Central memory CD8-positive, alpha-beta T cell (primary cell): ENCODE results near the gene STATH.
"Not testable (repeated sequence)": the region's sequence is repeated elsewhere in the genome, so short reads cannot be mapped to it uniquely, and the experiment has no call there.

Source experiments
- ATAC-seq: fragments of 150-1000 bp; cut with Tn5 transposase; replicated peaks from 2 replicates; pipeline ENCODE4 v1.10.0; 2022; ENCODE audit warnings: mild to moderate bottlenecking, moderate FRiP score, moderate number of reproducible peaks; ENCODE audit not compliant: poor library complexity, severe bottlenecking; ENCODE audit errors: extremely low read depth
- DNase-seq, 2 donors: peaks; one replicate each; pipeline ENCODE4 v3.0.0; 2021; ENCODE audit warnings: low spot score in 2 of 2
- H3K27ac Mint-ChIP-seq: one replicate; pipeline ENCODE4 v1.8.0; 2022; ENCODE audit warnings: low read depth, mild to moderate bottlenecking, moderate library complexity, mixed read lengths
- H3K27me3 Mint-ChIP-seq: one replicate; pipeline ENCODE4 v1.8.0; 2022; ENCODE audit warnings: mixed read lengths
- H3K36me3 Mint-ChIP-seq: one replicate; pipeline ENCODE4 v1.8.0; 2022; ENCODE audit warnings: mild to moderate bottlenecking, moderate library complexity, mixed read lengths; ENCODE audit not compliant: insufficient read depth
- H3K4me1 Mint-ChIP-seq: one replicate; pipeline ENCODE4 v1.8.0; 2022; ENCODE audit warnings: mixed read lengths
- H3K4me3 Mint-ChIP-seq: one replicate; pipeline ENCODE4 v1.8.0; 2022; ENCODE audit warnings: mild to moderate bottlenecking, moderate library complexity, mixed read lengths
- H3K9me3 Mint-ChIP-seq: one replicate; pipeline ENCODE4 v1.8.0; 2022; ENCODE audit warnings: mixed read lengths

STATH gene

DNA sequence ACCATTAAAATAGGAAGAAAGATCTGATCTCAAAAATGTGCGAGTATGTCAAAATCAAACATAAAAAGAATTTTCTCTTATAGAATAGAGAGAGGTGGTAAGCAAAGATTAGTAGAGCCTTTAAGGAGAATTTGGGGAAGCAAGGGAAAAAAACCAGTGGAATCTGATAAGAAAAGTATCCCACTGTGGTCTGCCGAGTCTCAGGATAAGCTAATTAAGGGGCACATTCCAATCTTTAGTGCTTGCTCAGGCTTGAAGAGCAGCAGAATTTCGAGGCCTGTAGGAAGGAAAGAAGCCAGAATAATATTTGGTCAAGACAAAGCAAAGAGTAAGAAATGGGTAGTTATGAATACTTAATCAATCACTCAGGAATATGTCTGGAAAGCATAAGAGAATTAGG lies 13.0 kb downstream of the STATH start:
- Mint-ChIP-seq H3K4me1 (no peaks in the 10 kb centered on the region), H3K27me3 (no peaks in the 10 kb centered on the region), H3K27ac (no peak overlapping the region), H3K4me3 (no peak overlapping the region), H3K36me3 (no peaks in the 10 kb centered on the region), H3K9me3 (peaks cover 26% of the 10 kb centered on the region)
- ATAC-seq (no peak), DNase-seq (no peak)

DNA sequence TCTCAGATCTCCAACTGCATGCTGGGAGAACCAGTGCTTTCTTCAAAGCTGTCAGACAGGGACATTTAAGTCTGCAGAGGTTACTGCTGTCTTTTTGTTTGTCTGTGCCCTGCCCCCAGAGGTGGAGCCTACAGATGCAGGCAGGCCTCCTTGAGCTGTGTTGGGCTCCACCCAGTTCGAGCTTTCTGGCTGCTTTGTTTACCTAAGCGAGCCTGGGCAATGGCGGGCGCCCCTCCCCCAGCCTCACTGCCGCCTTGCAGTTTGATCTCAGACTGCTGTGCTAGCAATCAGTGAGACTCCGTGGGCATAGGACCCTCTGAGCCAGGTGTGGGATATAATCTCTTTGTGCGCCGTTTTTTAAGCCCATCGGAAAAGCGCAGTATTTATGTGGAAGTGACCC lies 23.2 kb downstream of the STATH start:
- H3K27ac Mint-ChIP-seq, H3K4me3 Mint-ChIP-seq, H3K27me3 Mint-ChIP-seq, H3K36me3 Mint-ChIP-seq, DNase-seq, H3K4me1 Mint-ChIP-seq, ATAC-seq: not testable (repeated sequence)
- peaks cover 14% of the 10 kb centered on the region for H3K9me3 Mint-ChIP-seq

DNA sequence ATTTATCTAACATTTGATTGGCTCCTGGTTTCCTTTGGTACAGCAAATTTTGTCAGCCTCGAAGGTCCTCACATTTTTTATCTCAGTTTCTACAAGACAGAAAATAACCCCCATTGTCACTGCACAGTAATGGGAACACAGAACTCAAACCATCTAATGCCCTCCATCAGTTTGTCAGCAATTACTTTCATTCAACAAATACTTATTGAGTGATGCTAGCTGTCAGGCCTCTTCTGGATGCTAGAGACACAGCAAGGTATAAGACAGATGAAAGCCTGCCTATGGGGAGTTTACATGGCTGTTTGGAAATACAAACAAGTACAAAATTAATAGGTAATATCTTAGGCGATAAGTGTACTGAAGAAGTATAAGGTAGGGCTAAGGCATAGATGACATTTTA lies 27.5 kb downstream of the STATH start:
- H3K4me3 Mint-ChIP-seq: no peak overlapping the region
- ATAC-seq (no peak), DNase-seq (no peak)
- H3K27me3 Mint-ChIP-seq: no peaks in the 10 kb centered on the region
- H3K9me3 Mint-ChIP-seq: peaks cover 8% of the 10 kb centered on the region
- H3K36me3 Mint-ChIP-seq: peaks cover 1% of the 10 kb centered on the region
- no peak overlapping the region for H3K27ac Mint-ChIP-seq
- H3K4me1 Mint-ChIP-seq: no peaks in the 10 kb centered on the region

DNA sequence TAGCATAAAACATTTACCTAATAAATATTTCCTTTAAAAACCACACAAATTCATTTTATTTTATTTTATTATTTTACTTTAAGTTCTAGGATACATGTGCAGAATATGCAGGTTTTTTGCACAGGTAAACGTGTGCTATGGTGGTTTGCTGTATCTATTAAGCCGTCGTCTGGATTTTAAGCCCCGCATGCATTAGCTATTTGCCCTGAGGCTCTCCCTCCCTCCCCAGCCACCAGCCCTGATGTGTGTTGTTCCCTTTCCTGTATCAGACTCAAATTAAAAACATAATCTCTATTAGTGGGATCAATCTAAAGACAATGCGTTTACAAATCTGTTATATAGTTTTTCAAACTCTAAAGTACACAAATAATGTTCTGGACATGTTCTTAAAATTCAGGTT lies 31.2 kb downstream of the STATH start:
- H3K4me1 Mint-ChIP-seq: no peaks in the 10 kb centered on the region
- DNase-seq: no peak
- peaks cover 1% of the 10 kb centered on the region for H3K36me3 Mint-ChIP-seq
- H3K9me3 Mint-ChIP-seq: peaks cover 13% of the 10 kb centered on the region
- no peak for ATAC-seq
- H3K27ac Mint-ChIP-seq: no peak overlapping the region
- no peak overlapping the region for H3K4me3 Mint-ChIP-seq
- no peaks in the 10 kb centered on the region for H3K27me3 Mint-ChIP-seq

DNA sequence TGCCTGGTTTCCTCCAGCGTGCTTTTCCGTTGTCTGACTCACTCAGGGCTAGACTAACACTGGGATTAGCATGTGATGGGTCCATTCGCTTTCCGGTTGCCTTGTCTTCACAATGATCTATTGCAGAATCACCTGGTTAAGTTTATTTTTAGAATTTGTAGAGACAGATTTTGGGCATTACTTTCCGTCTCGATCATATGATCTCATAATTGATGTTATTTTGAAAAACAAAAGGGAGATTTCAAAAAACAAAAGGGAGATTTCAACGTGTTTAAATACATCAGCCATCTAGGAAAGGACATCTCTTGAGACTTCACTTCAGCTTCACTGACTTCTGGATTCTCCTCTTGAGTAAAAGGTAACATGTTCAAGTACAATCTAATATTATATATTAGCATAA lies 32.4 kb downstream of the STATH start, which contains the start of gene HTN3:
Gene HTN3 (plus strand): TSS at position 301 of the 400 bp plus-strand sequence. CDS start 2,282 bp downstream, outside the sequence.
- H3K27me3 Mint-ChIP-seq, DNase-seq, H3K4me1 Mint-ChIP-seq, H3K4me3 Mint-ChIP-seq, H3K36me3 Mint-ChIP-seq, H3K27ac Mint-ChIP-seq, ATAC-seq: not testable (repeated sequence)
- H3K9me3 Mint-ChIP-seq: peaks cover 14% of the 10 kb centered on the region

DNA sequence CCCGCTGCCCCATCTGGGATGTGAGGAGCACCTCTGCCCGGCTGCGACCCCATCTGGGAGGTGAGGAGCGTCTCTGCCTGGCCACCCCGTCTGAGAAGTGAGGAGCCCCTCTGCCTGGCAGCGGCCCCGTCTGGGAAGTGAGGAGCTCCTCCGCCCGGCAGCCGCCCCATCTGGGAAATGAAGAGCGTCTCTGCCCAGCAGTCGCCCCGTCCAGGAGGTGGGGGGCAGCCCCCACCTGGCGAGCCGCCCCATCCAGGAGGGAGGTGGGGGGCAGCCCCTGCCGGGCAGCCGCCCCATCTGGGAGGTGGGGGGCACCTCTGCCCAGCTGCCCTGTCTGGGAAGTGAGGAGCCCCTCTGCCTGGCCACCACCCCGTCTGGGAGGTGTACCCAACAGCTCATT lies 41.8 kb downstream of the STATH start:
- not testable (repeated sequence) for ATAC-seq, H3K4me3 Mint-ChIP-seq, H3K4me1 Mint-ChIP-seq, H3K27ac Mint-ChIP-seq, H3K36me3 Mint-ChIP-seq, H3K27me3 Mint-ChIP-seq, DNase-seq
- peaks cover 25% of the 10 kb centered on the region for H3K9me3 Mint-ChIP-seq

DNA sequence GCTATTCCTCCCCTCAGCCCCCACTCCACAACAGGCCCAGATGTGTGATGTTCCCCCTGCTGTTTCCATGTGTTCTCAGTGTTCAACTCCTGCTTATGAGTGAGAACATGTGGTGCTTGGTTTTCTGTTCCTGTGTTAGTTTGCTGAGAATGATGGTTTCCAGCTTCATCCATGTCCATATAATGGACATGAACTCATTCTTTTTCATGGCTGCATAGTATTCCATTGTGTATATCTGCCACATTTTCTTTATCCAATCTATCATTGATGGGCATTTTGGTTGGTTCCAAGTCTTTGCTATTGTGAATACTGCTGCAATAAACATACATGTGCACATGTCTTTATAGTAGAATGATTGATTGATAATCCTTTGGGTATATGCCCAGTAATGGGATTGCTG lies 44.2 kb downstream of the STATH start:
- H3K9me3 Mint-ChIP-seq: peaks cover 16% of the 10 kb centered on the region
- not testable (repeated sequence) for H3K4me1 Mint-ChIP-seq, H3K4me3 Mint-ChIP-seq, DNase-seq, H3K27me3 Mint-ChIP-seq, ATAC-seq, H3K36me3 Mint-ChIP-seq, H3K27ac Mint-ChIP-seq

DNA sequence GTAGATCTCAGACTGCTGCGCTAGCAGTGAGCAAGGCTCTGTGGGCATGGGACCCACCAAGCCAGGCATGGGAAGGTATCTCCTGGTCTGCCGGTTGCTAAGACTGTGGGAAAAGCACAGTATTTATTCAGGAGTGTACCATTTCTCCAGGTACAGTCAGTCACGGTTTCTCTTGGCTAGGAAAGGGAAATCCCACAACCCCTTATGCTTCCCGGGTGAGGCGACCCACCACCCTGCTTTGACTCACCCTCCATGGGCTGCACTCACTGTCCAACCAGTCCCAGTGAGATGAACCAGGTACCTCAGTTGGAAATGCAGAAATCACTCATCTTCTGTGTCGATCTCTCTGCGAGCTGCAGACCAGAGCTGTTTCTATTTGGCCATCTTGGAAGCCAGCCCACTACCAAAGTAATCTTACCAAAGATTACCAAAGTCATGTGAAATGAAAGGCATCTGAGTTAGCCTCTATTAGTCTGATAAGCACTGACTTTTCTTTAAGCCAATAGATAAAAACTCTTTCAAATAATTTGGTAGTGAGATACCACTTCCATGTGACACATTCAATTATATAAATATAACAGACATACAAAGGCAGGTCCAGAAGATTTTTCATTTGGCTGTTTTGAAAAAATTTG lies 46.0 kb downstream of the STATH start:
- no peaks in the 10 kb centered on the region for H3K4me1 Mint-ChIP-seq
- DNase-seq (no peak), ATAC-seq (no peak)
- peaks cover 16% of the 10 kb centered on the region for H3K9me3 Mint-ChIP-seq
- no peaks in the 10 kb centered on the region for H3K27me3 Mint-ChIP-seq
- H3K4me3 Mint-ChIP-seq: no peak overlapping the region
- H3K36me3 Mint-ChIP-seq: no peaks in the 10 kb centered on the region
- no peak overlapping the region for H3K27ac Mint-ChIP-seq

DNA sequence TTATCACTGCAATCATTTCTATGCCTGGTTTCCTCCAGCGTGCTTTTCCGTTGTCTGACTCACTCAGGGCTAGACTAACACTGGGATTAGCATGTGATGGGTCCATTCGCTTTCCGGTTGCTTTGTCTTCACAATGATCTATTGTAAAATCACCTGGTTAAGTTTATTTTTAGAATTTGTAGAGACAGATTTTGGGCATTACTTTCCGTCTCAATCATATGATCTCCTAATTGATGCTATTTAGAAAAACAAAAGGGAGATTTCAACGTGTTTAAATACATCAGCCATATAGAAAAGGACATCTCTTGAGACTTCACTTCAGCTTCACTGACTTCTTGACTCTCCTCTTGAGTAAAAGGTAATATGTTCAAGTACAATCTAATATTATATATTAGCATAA lies 54.4 kb downstream of the STATH start, which contains the start of gene HTN1:
Gene HTN1 (plus strand): TSS at position 301 of the 400 bp plus-strand sequence. CDS start 2,639 bp downstream, outside the sequence.
- not testable (repeated sequence) for H3K27ac Mint-ChIP-seq, H3K4me1 Mint-ChIP-seq, H3K36me3 Mint-ChIP-seq, H3K4me3 Mint-ChIP-seq, DNase-seq, H3K27me3 Mint-ChIP-seq, H3K9me3 Mint-ChIP-seq, ATAC-seq
